GM18873 (cell line): ENCODE data around the gene ARFGEF3.
"Not testable (repeated sequence)": the region's sequence is repeated elsewhere in the genome, so short reads cannot be mapped to it uniquely, and the experiment has no call there.

Source experiments
- ATAC-seq: cut with Tn5 transposase; IDR thresholded peaks from one replicate; pipeline ENCODE4 v1.9.1; 2021; ENCODE audit warnings: mild to moderate bottlenecking, moderate library complexity, moderate number of reproducible peaks; ENCODE audit not compliant: unreplicated experiment, low FRiP score

Gene ARFGEF3

GRCh38 chr6:138161338-138162110, at the start of gene ARFGEF3:
TSS of gene ARFGEF3 (plus strand) at chr6:138161939. CDS start at chr6:138162087, 148 bp downstream.
- no peak for ATAC-seq

- no peak for ATAC-seq
Measured at GRCh38 chr6:138113588-138114210, 48.0 kb upstream of the ARFGEF3 start.

GRCh38 chr6:138115201-138115600, 46.5 kb upstream of the ARFGEF3 start:
- ATAC-seq = no peak

- ATAC-seq = peak; percentile 58
Measured at GRCh38 chr6:138115877-138116660, 45.7 kb upstream of the ARFGEF3 start.

GRCh38 chr6:138116661-138116999, 45.1 kb upstream of the ARFGEF3 start:
- ATAC-seq = no peak

- no peak for ATAC-seq
Measured at GRCh38 chr6:138117376-138117914, 44.3 kb upstream of the ARFGEF3 start.

- ATAC-seq = not testable (repeated sequence)
Measured at GRCh38 chr6:138119229-138119628, 42.5 kb upstream of the ARFGEF3 start.

GRCh38 chr6:138119976-138120375, 41.8 kb upstream of the ARFGEF3 start:
- no peak for ATAC-seq

GRCh38 chr6:138124096-138124495, 37.6 kb upstream of the ARFGEF3 start:
- ATAC-seq = no peak

GRCh38 chr6:138128096-138128495, 33.6 kb upstream of the ARFGEF3 start:
- ATAC-seq = no peak

GRCh38 chr6:138129190-138129589, 32.5 kb upstream of the ARFGEF3 start:
- ATAC-seq = no peak

- ATAC-seq = no peak
Measured at GRCh38 chr6:138142806-138143205, 18.9 kb upstream of the ARFGEF3 start.

GRCh38 chr6:138145402-138145801, 16.3 kb upstream of the ARFGEF3 start:
- no peak for ATAC-seq

GRCh38 chr6:138146544-138146943, 15.2 kb upstream of the ARFGEF3 start:
- ATAC-seq = no peak

- ATAC-seq = no peak
Measured at GRCh38 chr6:138155443-138155842, 6.3 kb upstream of the ARFGEF3 start.

GRCh38 chr6:138157986-138158638, 3.6 kb upstream of the ARFGEF3 start:
- no peak for ATAC-seq

- no peak for ATAC-seq
Measured at GRCh38 chr6:138159246-138159645, 2.5 kb upstream of the ARFGEF3 start.

GRCh38 chr6:138160329-138161087, 1.2 kb upstream of the ARFGEF3 start:
- no peak for ATAC-seq

GRCh38 chr6:138161088-138161337, 726 bp upstream of the ARFGEF3 start:
- ATAC-seq = no peak
